CD4-positive, alpha-beta memory T cell (primary cell): ENCODE results near the gene LPP. TPM values are rescaled to one million over a fixed set of nuclear protein-coding genes. Genes with fewer than 3 reads are reported as not detected.

Experiments
- CTCF ChIA-PET: fragments of 350-600 bp; sonication (Branson Sonifier 250); formaldehyde crosslinking; loops from one replicate; lab custom pipeline; 2021; ENCODE audit warnings: inconsistent platforms; ENCODE audit not compliant: partially characterized antibody; lab: Charles Lee
- POLR2A ChIA-PET: fragments of 350-600 bp; sonication (Branson Sonifier 250); formaldehyde crosslinking; loops from one replicate; lab custom pipeline; 2021; ENCODE audit not compliant: partially characterized antibody; lab: Charles Lee
- DNase-seq, 5 donors: peaks; one replicate each; pipeline versions ENCODE4 v3.0.0 to v3.0.0-alpha.2; 2020 to 2022; ENCODE audit warnings: mixed read lengths in 1 of 5
- H3K27ac ChIP-seq: one replicate; pipeline ENCODE4 v1.7.0; 2013; ENCODE audit warnings: low read depth, low read length
- H3K27me3 ChIP-seq: 2 replicates; pipeline ENCODE4 v1.7.0; 2013; ENCODE audit warnings: mild to moderate bottlenecking, low read length, moderate library complexity; ENCODE audit not compliant: insufficient read depth
- H3K36me3 ChIP-seq: 2 replicates; pipeline ENCODE4 v1.7.0; 2013; ENCODE audit warnings: mild to moderate bottlenecking, low read length, moderate library complexity; ENCODE audit not compliant: insufficient read depth
- H3K4me1 ChIP-seq: 2 replicates; pipeline ENCODE4 v1.7.0; 2013; ENCODE audit warnings: mild to moderate bottlenecking, low read length, moderate library complexity; ENCODE audit not compliant: insufficient read depth
- H3K4me3 ChIP-seq, 2 donors: one replicate each; pipeline ENCODE4 v1.7.0; 2013; ENCODE audit warnings: low read length in 2 of 2, mild to moderate bottlenecking in 1 of 2
- H3K9me3 ChIP-seq, 2 donors: one replicate each; pipeline ENCODE4 v1.7.0; 2013; ENCODE audit warnings: low read length in 2 of 2, control low read depth in 1 of 2; ENCODE audit not compliant: control insufficient read depth in 1 of 2
- H3K27ac Mint-ChIP-seq, 7 donors: one replicate each; pipeline ENCODE4 v1.8.0; 2020 to 2021; ENCODE audit warnings: mixed read lengths in 7 of 7, mild to moderate bottlenecking in 6 of 7, inconsistent platforms in 3 of 7, moderate library complexity in 3 of 7
- H3K27me3 Mint-ChIP-seq, 2 donors: one replicate each; pipeline ENCODE4 v1.8.0; 2020 to 2021; ENCODE audit warnings: mixed read lengths in 2 of 2
- H3K36me3 Mint-ChIP-seq, 2 donors: one replicate each; pipeline ENCODE4 v1.8.0; 2020 to 2021; ENCODE audit warnings: mixed read lengths in 2 of 2, inconsistent platforms in 1 of 2, mild to moderate bottlenecking in 1 of 2
- H3K4me1 Mint-ChIP-seq, 4 donors: one replicate each; pipeline ENCODE4 v1.8.0; 2020 to 2021; ENCODE audit warnings: mixed read lengths in 4 of 4, mild to moderate bottlenecking in 1 of 4
- H3K4me3 Mint-ChIP-seq, 8 donors: one replicate each; pipeline ENCODE4 v1.8.0; 2020 to 2021; ENCODE audit warnings: mixed read lengths in 8 of 8, mild to moderate bottlenecking in 7 of 8, moderate library complexity in 6 of 8, inconsistent platforms in 3 of 8
- H3K9me3 Mint-ChIP-seq, 8 donors: one replicate each; pipeline ENCODE4 v1.8.0; 2020 to 2021; ENCODE audit warnings: mixed read lengths in 8 of 8, mild to moderate bottlenecking in 5 of 8, inconsistent platforms in 3 of 8, moderate library complexity in 1 of 8
- intact Hi-C: fragments of 100-400 bp; cut with micrococcal nuclease; formaldehyde crosslinking; loops from one replicate; pipeline ENCODE4 v1.15.1; 2023
- polyA plus RNA-seq, 2 donors: library from polyadenylated mRNA; unstranded; fragments of 300-500 nt; fragmentation: Illumina TruSeq; gene quantifications; one replicate each; pipeline ENCODE4 v1.2.3, GENCODE V29; 2021
- total RNA-seq, 2 experiments: library from RNA; stranded (reverse); gene quantifications; one replicate each; pipeline ENCODE4 v1.2.3, GENCODE V29; 2021

The LPP gene
- total and polyA plus RNA-seq, 4 experiments from 2014 or later = 10.4 to 27.2 (median 24.7) TPM

DNA sequence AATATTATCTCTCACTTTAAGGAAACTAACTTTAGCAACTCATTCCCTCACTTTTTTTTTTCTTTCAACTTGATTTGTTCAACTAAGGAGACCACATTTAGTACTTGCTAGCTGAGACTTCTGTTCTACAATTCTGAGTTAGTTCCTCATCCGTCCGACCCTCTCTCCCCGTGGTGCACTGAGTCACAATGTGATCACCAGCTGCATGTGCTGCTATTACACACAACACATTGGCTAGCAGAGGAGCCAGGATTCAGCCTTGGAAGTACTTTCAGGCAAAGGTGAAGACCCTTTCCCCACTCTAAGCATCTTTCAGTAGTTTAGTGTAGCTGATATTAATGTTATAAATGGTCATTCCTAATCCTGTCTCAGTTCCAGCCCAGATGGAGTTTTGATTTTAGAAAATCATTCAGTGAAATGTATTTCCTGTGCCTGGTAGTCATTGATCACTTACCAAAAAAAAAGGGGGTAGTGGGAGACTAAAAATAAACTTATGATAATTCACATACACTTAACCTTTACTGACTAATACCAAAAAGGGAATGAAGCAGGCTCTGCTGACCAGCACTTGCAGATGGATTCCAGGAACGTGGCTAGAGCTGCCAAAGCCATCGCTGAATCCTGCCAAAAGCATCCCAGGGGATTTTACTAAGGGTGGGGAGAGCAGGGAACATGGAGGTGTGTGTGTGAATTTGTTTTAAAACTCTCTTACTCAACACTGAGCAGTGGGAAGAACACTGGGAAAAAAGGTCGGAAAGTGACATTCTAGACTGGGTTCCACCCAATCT is 424.8 kb downstream of the LPP start:
- Mint-ChIP-seq H3K27me3 (no peaks in the 10 kb centered on the region), H3K4me1 (peaks cover 0 to 7% (median 3%) of the 10 kb centered on the region in 4 donors), H3K9me3 (no peaks in the 10 kb centered on the region), H3K4me3 (no peak overlapping the region), H3K36me3 (peaks cover 1 to 22% of the 10 kb centered on the region in 2 donors), H3K27ac (peak overlapping the region in 1 of 7 donors; percentile 44)
- Histone ChIP-seq H3K27me3 (no peaks in the 10 kb centered on the region), H3K36me3 (no peaks in the 10 kb centered on the region), H3K9me3 (no peaks in the 10 kb centered on the region), H3K4me1 (peaks cover 1% of the 10 kb centered on the region), H3K4me3 (no peak overlapping the region), H3K27ac (no peak overlapping the region)
- intact Hi-C loops = no loop called here
- POLR2A ChIA-PET = no interaction called here
- CTCF ChIA-PET = no interaction called here
- DNase-seq = no peak

- no peak overlapping the region for H3K4me3 Mint-ChIP-seq
- intact Hi-C loops = loop anchor here (5.0 kb wide), 1 partner anchor 838 kb away; no protein-coding TSS in a partner anchor
- H3K4me1 Mint-ChIP-seq = peaks cover 5 to 12% (median 9%) of the 10 kb centered on the region in 4 donors
- no peak for DNase-seq
- ChIA-PET CTCF (no interaction called here), POLR2A (no interaction called here)
- H3K27me3 Mint-ChIP-seq = no peaks in the 10 kb centered on the region
- no peak overlapping the region for H3K27ac ChIP-seq
- H3K27ac Mint-ChIP-seq = no peak overlapping the region
- H3K4me3 ChIP-seq = no peak overlapping the region
- peaks cover 1 to 15% of the 10 kb centered on the region in 2 donors for H3K36me3 Mint-ChIP-seq
- H3K9me3 Mint-ChIP-seq = no peaks in the 10 kb centered on the region
- no peaks in the 10 kb centered on the region for H3K36me3 ChIP-seq
- H3K9me3 ChIP-seq = no peaks in the 10 kb centered on the region
- no peaks in the 10 kb centered on the region for H3K27me3 ChIP-seq
- H3K4me1 ChIP-seq = peaks cover 12% of the 10 kb centered on the region
Observed at GRCh38 chr3:188580223-188580622, 426.3 kb downstream of the LPP start.

- Histone ChIP-seq H3K27me3 (no peaks in the 10 kb centered on the region), H3K27ac (no peak overlapping the region), H3K4me3 (no peak overlapping the region), H3K36me3 (no peaks in the 10 kb centered on the region), H3K4me1 (peaks cover 12% of the 10 kb centered on the region), H3K9me3 (no peaks in the 10 kb centered on the region)
- ChIA-PET POLR2A (no interaction called here), CTCF (no interaction called here)
- peaks cover 0 to 15% of the 10 kb centered on the region in 2 donors for H3K36me3 Mint-ChIP-seq
- H3K4me1 Mint-ChIP-seq = peaks cover 6 to 13% (median 10%) of the 10 kb centered on the region in 4 donors
- H3K4me3 Mint-ChIP-seq = no peak overlapping the region
- H3K27ac Mint-ChIP-seq = no peak overlapping the region
- no peaks in the 10 kb centered on the region for H3K9me3 Mint-ChIP-seq
- DNase-seq = no peak
- no peaks in the 10 kb centered on the region for H3K27me3 Mint-ChIP-seq
- intact Hi-C loops = loop anchor here (5.0 kb wide), 1 partner anchor 838 kb away; no protein-coding TSS in a partner anchor
Observed at GRCh38 chr3:188580659-188581058, 426.7 kb downstream of the LPP start.

DNA sequence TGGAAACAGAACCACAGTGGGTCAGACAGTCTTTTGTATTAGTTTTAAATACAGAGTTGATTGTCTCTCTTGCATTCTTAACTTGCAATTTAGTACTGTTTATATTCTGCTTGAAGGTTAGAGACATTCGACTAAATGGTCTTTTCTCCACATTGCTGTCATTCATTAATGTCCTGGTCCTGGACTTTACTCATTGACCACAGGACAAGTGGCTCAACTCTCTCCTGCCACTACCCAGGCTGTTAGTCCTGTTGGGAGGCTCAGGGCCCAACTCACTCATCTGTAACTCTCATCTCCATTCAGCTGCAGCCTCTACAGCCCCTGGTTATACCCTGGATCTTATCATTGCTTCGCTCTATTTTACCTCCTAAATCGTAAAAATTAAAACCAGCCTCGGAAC is 427.4 kb downstream of the LPP start:
- H3K4me1 ChIP-seq = peaks cover 12% of the 10 kb centered on the region
- H3K4me3 ChIP-seq = no peak overlapping the region

DNA sequence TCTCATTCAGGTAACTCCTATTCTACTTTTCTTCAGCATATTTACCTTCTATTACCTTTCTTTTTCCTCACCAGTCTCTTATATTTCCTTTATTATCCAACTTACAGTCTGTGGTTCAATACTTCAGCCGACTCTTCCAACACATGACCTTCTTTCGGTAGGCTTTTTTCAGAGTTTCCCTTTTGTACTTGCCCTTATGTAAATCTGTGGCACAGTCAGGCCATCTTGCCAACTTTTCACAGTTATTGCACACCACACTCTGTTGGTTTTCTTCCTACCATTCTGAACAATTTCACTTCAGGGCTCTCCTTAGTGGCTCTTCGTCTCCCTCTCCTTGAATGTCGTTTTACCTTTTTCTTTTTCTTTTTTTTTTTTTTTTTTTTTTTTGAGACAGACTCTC is 427.8 kb downstream of the LPP start:
- intact Hi-C loops = loop anchor here (5.0 kb wide), 1 partner anchor 839 kb away; no protein-coding TSS in a partner anchor
- H3K4me3 Mint-ChIP-seq = no peak overlapping the region
- no peaks in the 10 kb centered on the region for H3K36me3 ChIP-seq
- ChIA-PET CTCF (no interaction called here), POLR2A (no interaction called here)
- H3K27me3 ChIP-seq = no peaks in the 10 kb centered on the region
- peaks cover 0 to 12% of the 10 kb centered on the region in 2 donors for H3K36me3 Mint-ChIP-seq
- H3K4me3 ChIP-seq = no peak overlapping the region
- no peaks in the 10 kb centered on the region for H3K9me3 Mint-ChIP-seq
- H3K4me1 Mint-ChIP-seq = peaks cover 4 to 11% (median 7%) of the 10 kb centered on the region in 4 donors
- H3K27me3 Mint-ChIP-seq = no peaks in the 10 kb centered on the region
- H3K9me3 ChIP-seq = no peaks in the 10 kb centered on the region
- no peak overlapping the region for H3K27ac ChIP-seq
- peaks cover 12% of the 10 kb centered on the region for H3K4me1 ChIP-seq
- no peak for DNase-seq
- no peak overlapping the region for H3K27ac Mint-ChIP-seq

More for the DNA sequence above, 427.4 kb downstream of the LPP start:
- Mint-ChIP-seq H3K36me3 (peaks cover 0 to 14% of the 10 kb centered on the region in 2 donors), H3K4me3 (no peak overlapping the region), H3K9me3 (no peaks in the 10 kb centered on the region), H3K4me1 (peaks cover 4 to 12% (median 9%) of the 10 kb centered on the region in 4 donors), H3K27me3 (no peaks in the 10 kb centered on the region), H3K27ac (no peak overlapping the region)
- H3K27ac ChIP-seq = no peak overlapping the region
- H3K9me3 ChIP-seq = no peaks in the 10 kb centered on the region
- no peaks in the 10 kb centered on the region for H3K36me3 ChIP-seq
- POLR2A ChIA-PET = no interaction called here
- CTCF ChIA-PET = no interaction called here
- H3K27me3 ChIP-seq = no peaks in the 10 kb centered on the region
- DNase-seq = no peak
- intact Hi-C loops = loop anchor here (5.0 kb wide), 1 partner anchor 839 kb away; no protein-coding TSS in a partner anchor

- DNase-seq = no peak
- intact Hi-C loops = loop anchor here (5.0 kb wide), 1 partner anchor 841 kb away; no protein-coding TSS in a partner anchor
- H3K4me1 Mint-ChIP-seq = peaks cover 4 to 15% (median 7%) of the 10 kb centered on the region in 4 donors
- POLR2A ChIA-PET = no interaction called here
- H3K9me3 Mint-ChIP-seq = no peaks in the 10 kb centered on the region
- Histone ChIP-seq H3K27me3 (no peaks in the 10 kb centered on the region), H3K36me3 (no peaks in the 10 kb centered on the region), H3K4me3 (no peak overlapping the region), H3K4me1 (peaks cover 12% of the 10 kb centered on the region), H3K9me3 (no peaks in the 10 kb centered on the region), H3K27ac (no peak overlapping the region)
- no peaks in the 10 kb centered on the region for H3K27me3 Mint-ChIP-seq
- CTCF ChIA-PET = interaction anchor here (1.2 kb wide), 1 partner anchor 843 kb away, joined by 5 read pairs; no protein-coding TSS in a partner anchor
- H3K27ac Mint-ChIP-seq = no peak overlapping the region
- no peak overlapping the region for H3K4me3 Mint-ChIP-seq
- H3K36me3 Mint-ChIP-seq = peaks cover 0 to 11% of the 10 kb centered on the region in 2 donors
Observed at GRCh38 chr3:188583341-188584161, 429.6 kb downstream of the LPP start.

- CTCF ChIA-PET = interaction anchor here (1.2 kb wide), 1 partner anchor 843 kb away, joined by 5 read pairs; no protein-coding TSS in a partner anchor
- H3K27ac ChIP-seq = no peak overlapping the region
Observed at GRCh38 chr3:188584162-188584529, 430.2 kb downstream of the LPP start.

More at GRCh38 chr3:188584162-188584529, 430.2 kb downstream of the LPP start:
- Mint-ChIP-seq H3K27me3 (no peaks in the 10 kb centered on the region), H3K4me1 (peaks cover 4 to 17% (median 7%) of the 10 kb centered on the region in 4 donors), H3K27ac (no peak overlapping the region), H3K9me3 (no peaks in the 10 kb centered on the region), H3K4me3 (no peak overlapping the region), H3K36me3 (peaks cover 0 to 5% of the 10 kb centered on the region in 2 donors)
- no peaks in the 10 kb centered on the region for H3K9me3 ChIP-seq
- no peaks in the 10 kb centered on the region for H3K36me3 ChIP-seq
- no peaks in the 10 kb centered on the region for H3K27me3 ChIP-seq
- POLR2A ChIA-PET = no interaction called here
- intact Hi-C loops = loop anchor here (5.0 kb wide), 1 partner anchor 842 kb away; no protein-coding TSS in a partner anchor
- H3K4me3 ChIP-seq = no peak overlapping the region
- peaks cover 12% of the 10 kb centered on the region for H3K4me1 ChIP-seq
- no peak for DNase-seq
